Activated CD4-positive, alpha-beta T cell treated with anti-CD3 and anti-CD28 coated beads, Interleukin-2, amount 50 U/mL, for 1 hour (primary cell): ENCODE measurements around the gene CBFA2T2.
"Not testable (repeated sequence)": the region's sequence is repeated elsewhere in the genome, so short reads cannot be mapped to it uniquely, and the experiment has no call there.

Experiments
- DNase-seq: peaks from one replicate; pipeline ENCODE4 v3.0.0-alpha.2; 2020

Gene CBFA2T2

GRCh38 chr20:33685328-33686099 is 195.6 kb downstream of the CBFA2T2 start:
- no peak for DNase-seq

- peak; percentile 92 for DNase-seq
These were observed 196.4 kb downstream of the CBFA2T2 start, which contains the start of gene E2F1 for GRCh38 chr20:33686100-33686983. E2F1 (minus strand) TSS chr20:33686385; CDS start chr20:33686264, 121 bp downstream.

- DNase-seq = no peak
These were observed 197.1 kb downstream of the CBFA2T2 start for GRCh38 chr20:33686984-33687366.

- no peak for DNase-seq
These were observed 197.5 kb downstream of the CBFA2T2 start for GRCh38 chr20:33687370-33687915.

GRCh38 chr20:33687993-33688937 is 198.4 kb downstream of the CBFA2T2 start:
- no peak for DNase-seq

GRCh38 chr20:33688938-33689424 is 199.1 kb downstream of the CBFA2T2 start:
- no peak for DNase-seq

- DNase-seq = no peak
These were observed 199.6 kb downstream of the CBFA2T2 start for GRCh38 chr20:33689493-33689892.

- peak; percentile 50 for DNase-seq
These were observed 200.1 kb downstream of the CBFA2T2 start for GRCh38 chr20:33689973-33690372.

- no peak for DNase-seq
These were observed 203.4 kb downstream of the CBFA2T2 start for GRCh38 chr20:33693289-33693688.

- DNase-seq = no peak
These were observed 204.1 kb downstream of the CBFA2T2 start for GRCh38 chr20:33693741-33694638.

GRCh38 chr20:33694639-33695012 is 204.7 kb downstream of the CBFA2T2 start:
- no peak for DNase-seq

- DNase-seq = no peak
These were observed 206.6 kb downstream of the CBFA2T2 start for GRCh38 chr20:33696448-33696847.

- DNase-seq = no peak
These were observed 207.2 kb downstream of the CBFA2T2 start for GRCh38 chr20:33697129-33697528.

- not testable (repeated sequence) for DNase-seq
These were observed 209.1 kb downstream of the CBFA2T2 start for GRCh38 chr20:33698966-33699365.
